NCI-H2196 treated with DMSO at 0.1 percent for 48 hours (cell line): ENCODE measurements around the gene PALLD.
"Not testable (repeated sequence)": the region's sequence is repeated elsewhere in the genome, so short reads cannot be mapped to it uniquely, and the experiment has no call there.

Experiments
- DNase-seq: peaks from one replicate; lab custom pipeline; 2025; ENCODE audit not compliant: unreplicated experiment; lab: John Stamatoyannopoulos, UW

The PALLD gene

GRCh38 chr4:168490711-168491110, 6.1 kb upstream of the PALLD start:
- DNase-seq, result no peak

DNA sequence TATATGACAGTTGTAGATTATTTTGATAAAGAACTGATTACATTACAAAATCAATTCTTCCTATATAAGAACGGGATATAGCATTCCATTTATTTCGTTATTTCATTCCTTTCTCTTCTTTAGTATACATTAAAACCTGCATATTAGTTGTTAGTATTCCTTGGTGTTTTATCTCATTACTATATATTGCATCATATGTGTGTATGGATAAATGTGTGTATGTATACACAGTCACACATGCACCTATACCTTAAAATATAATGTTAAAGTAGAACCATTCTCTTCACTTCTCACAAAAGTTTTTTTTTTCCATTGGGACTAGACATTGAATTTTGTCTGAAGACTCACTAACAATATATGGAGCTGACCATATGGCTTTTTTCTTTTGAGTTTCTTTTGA, 5.3 kb upstream of the PALLD start:
- DNase-seq, result no peak

GRCh38 chr4:168498251-168498650, 1.4 kb downstream of the PALLD start:
- DNase-seq, result no peak

- no peak for DNase-seq
These were observed 2.4 kb downstream of the PALLD start for GRCh38 chr4:168499241-168499640.

GRCh38 chr4:168501407-168501806, 4.6 kb downstream of the PALLD start:
- peak; percentile 3 for DNase-seq

GRCh38 chr4:168502861-168503260, 6.0 kb downstream of the PALLD start:
- no peak for DNase-seq

GRCh38 chr4:168503652-168504362, 7.0 kb downstream of the PALLD start:
- DNase-seq, result no peak

DNA sequence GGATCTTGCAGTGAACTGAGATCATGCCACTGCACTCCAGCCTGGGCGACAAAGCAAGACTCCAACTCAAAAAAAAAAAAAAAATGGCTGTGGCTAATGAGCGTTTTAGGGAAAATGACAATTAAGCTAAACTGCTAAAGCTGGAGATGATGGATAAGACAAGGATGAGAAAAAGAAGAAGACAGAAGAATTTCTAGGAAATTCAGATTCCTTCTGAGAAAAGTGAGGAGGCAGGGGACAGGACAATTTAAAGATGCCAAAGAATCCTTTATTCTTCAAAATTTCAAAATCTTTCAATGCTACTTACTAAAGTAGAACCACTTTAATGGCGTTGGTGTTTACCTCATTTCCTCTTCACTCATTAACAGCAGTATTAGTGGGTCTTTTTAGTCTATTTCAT, 7.7 kb downstream of the PALLD start:
- DNase-seq, result no peak

GRCh38 chr4:168506014-168506413, 9.2 kb downstream of the PALLD start:
- DNase-seq, result no peak

GRCh38 chr4:168507178-168507815, 10.4 kb downstream of the PALLD start:
- no peak for DNase-seq

GRCh38 chr4:168508683-168509082, 11.8 kb downstream of the PALLD start:
- DNase-seq, result no peak

DNA sequence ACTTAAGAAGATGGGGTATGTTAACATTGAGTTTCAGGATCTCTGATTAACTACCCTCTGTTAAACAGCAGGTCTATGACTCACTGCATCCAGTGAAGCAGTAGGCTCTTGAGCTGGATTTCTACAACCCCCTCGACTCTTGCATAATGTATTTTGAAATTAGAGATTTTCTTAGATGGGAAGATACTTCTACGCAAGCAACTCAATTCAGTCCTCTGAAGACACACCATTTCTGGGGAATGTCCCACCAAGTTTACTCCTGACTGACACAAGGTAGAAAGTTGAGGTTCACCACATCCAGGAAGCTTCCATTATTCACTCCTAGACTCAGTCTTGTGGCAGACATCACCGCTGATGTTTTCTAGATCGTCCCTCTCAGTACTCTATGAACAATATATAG, 12.9 kb downstream of the PALLD start:
- no peak for DNase-seq

- DNase-seq, result no peak
These were observed 15.1 kb downstream of the PALLD start for GRCh38 chr4:168511780-168512489.

DNA sequence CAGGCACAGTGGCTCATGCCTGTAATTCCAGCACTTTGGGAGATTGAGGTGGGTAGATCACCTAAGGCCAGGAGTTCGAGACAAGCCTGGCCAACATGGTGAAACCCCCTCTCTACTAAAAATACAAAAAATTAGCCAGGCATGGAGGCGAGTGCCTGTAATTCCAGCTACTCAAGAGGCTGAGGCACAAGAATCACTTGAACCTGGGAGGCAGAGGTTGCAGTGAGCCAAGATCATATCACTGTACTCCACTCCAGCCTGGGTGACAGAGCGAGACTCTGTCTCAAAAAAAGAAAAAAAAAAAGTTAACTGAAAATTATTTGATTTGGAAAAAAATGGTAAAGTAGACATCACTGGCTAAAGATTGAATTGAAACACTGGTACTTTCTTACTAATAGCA, 17.0 kb downstream of the PALLD start:
- not testable (repeated sequence) for DNase-seq

GRCh38 chr4:168514249-168514852, 17.5 kb downstream of the PALLD start:
- no peak for DNase-seq

DNA sequence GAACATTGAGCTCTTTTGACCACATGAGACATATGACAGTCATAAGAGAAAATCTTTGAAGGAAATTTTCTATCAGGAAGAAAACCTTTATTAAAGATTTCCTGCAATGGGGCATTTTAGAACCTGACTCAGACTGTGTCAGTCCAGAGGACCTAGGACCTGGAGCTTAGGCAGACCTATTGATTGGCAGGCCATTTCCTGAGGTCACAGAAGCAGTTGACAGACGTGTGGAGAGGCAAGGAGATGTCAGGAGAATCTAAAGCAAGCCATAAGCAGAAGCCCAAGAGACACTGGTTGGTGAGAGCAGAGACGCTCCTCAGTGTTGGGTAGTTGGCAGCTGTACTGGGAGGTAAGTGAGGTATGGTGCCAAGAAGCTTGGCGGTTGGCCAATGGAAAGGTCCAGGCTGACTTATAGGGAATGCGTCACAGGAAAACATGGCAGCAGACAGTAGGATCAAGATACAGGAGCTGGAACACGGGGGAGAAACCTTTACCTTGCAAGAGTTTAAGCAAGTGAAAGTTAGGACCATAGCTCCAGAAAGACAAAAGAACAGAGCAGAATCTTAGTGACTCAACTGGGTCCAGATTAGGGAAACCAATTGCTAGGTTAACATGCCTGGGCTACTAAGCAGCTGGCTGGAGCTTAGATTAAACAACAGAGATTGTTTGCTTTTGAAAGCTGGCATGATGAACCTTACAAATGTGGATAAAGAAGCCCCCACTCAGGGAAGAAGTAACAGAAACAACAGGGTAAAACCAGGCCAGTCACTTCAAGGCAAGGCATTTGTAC, 18.6 kb downstream of the PALLD start:
- DNase-seq, result no peak

DNA sequence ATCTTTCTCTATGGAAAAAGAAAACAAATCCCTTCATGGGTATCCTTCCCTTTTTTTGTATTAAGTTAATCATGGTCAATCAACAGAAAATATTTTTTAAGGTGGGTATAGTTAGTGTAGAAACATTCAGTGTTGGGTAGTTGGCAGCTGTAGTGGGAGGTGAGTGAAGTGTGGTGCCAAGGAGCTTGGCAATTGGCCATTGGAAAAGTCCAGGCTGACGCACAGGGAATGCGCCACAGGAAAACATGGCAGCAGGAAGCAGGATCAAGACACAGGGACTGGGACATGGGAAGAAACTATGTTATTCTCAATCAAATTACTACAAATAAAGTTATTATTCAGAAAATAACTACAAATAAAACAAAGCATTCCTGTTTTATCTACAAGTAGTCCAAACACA, 20.0 kb downstream of the PALLD start:
- no peak for DNase-seq

GRCh38 chr4:168519576-168519975, 22.7 kb downstream of the PALLD start:
- DNase-seq, result no peak

GRCh38 chr4:168521721-168522120, 24.9 kb downstream of the PALLD start:
- no peak for DNase-seq

GRCh38 chr4:168522356-168522755, 25.5 kb downstream of the PALLD start:
- DNase-seq, result no peak
